Activated CD4-positive, alpha-beta memory T cell treated with anti-CD3 and anti-CD28 coated beads for 36 hours (primary cell): ENCODE measurements around the gene ANTXR2. TPM values are rescaled to one million over a fixed set of nuclear protein-coding genes. Genes with fewer than 3 reads are reported as not detected.

Experiments used
- CTCF ChIA-PET: fragments of 350-600 bp; sonication (Branson Sonifier 250); formaldehyde crosslinking; loops from one replicate; lab custom pipeline; 2021; ENCODE audit warnings: antibody characterized with exemption, inconsistent platforms; lab: Charles Lee
- POLR2A ChIA-PET: fragments of 350-600 bp; sonication (Branson Sonifier 250); formaldehyde crosslinking; loops from one replicate; lab custom pipeline; 2021; ENCODE audit warnings: antibody characterized with exemption; lab: Charles Lee
- DNase-seq: peaks from one replicate; pipeline ENCODE4 v3.0.0-alpha.2; 2020
- H3K27ac Mint-ChIP-seq: one replicate; pipeline ENCODE4 v1.8.0; 2021; ENCODE audit warnings: mixed read lengths
- H3K27me3 Mint-ChIP-seq: one replicate; pipeline ENCODE4 v1.8.0; 2021; ENCODE audit warnings: mixed read lengths
- H3K36me3 Mint-ChIP-seq: one replicate; pipeline ENCODE4 v1.8.0; 2021; ENCODE audit warnings: mixed read lengths
- H3K4me1 Mint-ChIP-seq: one replicate; pipeline ENCODE4 v1.8.0; 2021; ENCODE audit warnings: low read depth, mixed read lengths
- H3K4me3 Mint-ChIP-seq: one replicate; pipeline ENCODE4 v1.8.0; 2021; ENCODE audit warnings: mild to moderate bottlenecking, mixed read lengths
- H3K9me3 Mint-ChIP-seq: one replicate; pipeline ENCODE4 v1.8.0; 2021; ENCODE audit warnings: mixed read lengths
- intact Hi-C: fragments of 100-400 bp; cut with micrococcal nuclease; formaldehyde crosslinking; loops from one replicate; pipeline ENCODE4 v1.15.1; 2023
- total RNA-seq, 2 experiments: library from RNA; stranded (reverse); gene quantifications; one replicate each; pipeline ENCODE4 v1.2.3, GENCODE V29; 2021

ANTXR2 gene
- total RNA-seq, 2 experiments from 2014 or later, result 12.6 to 14.4 TPM

DNA sequence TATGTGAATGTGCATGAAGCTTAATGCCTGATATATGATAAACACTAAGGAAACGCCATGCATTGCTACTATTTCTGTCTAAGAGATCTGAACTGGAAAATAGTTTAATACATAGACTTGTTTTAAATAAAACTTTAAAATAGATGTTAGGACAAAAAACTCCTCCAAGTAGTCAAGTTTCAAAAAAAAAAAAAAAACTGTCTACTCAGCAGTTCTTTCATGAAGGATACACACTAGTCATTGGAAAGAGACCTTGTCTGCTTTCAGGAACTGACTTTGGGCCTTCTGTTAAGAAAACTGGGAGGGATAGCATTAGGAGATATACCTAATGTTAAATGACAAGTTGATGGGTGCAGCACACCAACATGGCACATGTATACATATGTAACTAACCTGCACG is 138.4 kb downstream of the ANTXR2 start:
- Mint-ChIP-seq H3K4me1 (peaks cover 2% of the 10 kb centered on the region), H3K36me3 (no peaks in the 10 kb centered on the region), H3K27ac (no peak overlapping the region), H3K27me3 (no peaks in the 10 kb centered on the region), H3K9me3 (no peaks in the 10 kb centered on the region), H3K4me3 (no peak overlapping the region)
- ChIA-PET POLR2A (no interaction called here), CTCF (interaction anchor here (0.6 kb wide), 1 partner anchor 218 kb away, joined by 4 read pairs; no protein-coding TSS in a partner anchor)
- intact Hi-C loops, result no loop called here
- DNase-seq, result no peak

DNA sequence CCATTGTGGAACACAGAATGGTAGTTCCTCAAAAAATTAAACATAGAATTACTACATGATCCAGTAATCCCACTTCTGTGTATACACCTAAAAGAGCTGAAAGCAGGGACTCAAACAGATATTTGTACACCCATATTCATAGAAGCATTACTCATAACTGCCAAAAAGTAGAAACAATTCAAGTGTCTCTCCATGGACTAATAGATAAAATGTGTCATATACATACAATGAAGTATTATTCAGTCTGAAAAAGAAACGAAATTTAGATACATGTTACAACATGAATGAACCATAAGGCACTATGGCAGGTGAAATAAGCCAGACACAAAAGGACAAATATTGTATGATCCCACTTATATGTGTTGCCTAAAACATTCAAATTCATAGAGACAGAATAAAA is 145.1 kb downstream of the ANTXR2 start:
- Mint-ChIP-seq H3K4me3 (no peak overlapping the region), H3K36me3 (no peaks in the 10 kb centered on the region), H3K9me3 (no peaks in the 10 kb centered on the region), H3K4me1 (peaks cover 4% of the 10 kb centered on the region), H3K27me3 (no peaks in the 10 kb centered on the region), H3K27ac (no peak overlapping the region)
- ChIA-PET CTCF (interaction anchor here (2.3 kb wide), 1 partner anchor 10 kb away, joined by 6 read pairs; no protein-coding TSS in a partner anchor), POLR2A (no interaction called here)
- no peak for DNase-seq
- intact Hi-C loops, result loop anchor here (10.0 kb wide), 2 partner anchors 257 to 993 kb away; partner anchors contain the start of gene PAQR3

DNA sequence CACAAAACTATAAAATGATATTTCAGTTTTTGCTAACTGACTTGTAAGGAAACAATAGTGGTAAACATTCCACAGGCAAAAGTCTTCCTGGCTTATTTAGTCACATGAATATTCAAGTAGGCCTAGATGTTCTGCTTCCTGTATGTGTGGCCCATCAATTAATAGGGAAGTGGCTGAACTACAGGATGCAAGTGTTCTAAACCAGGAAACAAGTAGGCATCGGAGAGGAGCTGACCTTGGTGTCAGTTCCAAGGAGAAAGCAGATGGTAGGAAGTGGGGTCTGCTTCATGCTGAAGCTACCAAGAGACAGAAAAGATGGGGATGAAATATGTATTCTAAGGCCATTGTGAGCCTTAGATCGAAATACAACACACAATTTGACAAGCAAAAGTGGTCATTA is 149.7 kb downstream of the ANTXR2 start:
- Mint-ChIP-seq H3K9me3 (no peaks in the 10 kb centered on the region), H3K4me1 (peaks cover 11% of the 10 kb centered on the region), H3K36me3 (no peaks in the 10 kb centered on the region), H3K27ac (no peak overlapping the region), H3K27me3 (no peaks in the 10 kb centered on the region), H3K4me3 (no peak overlapping the region)
- ChIA-PET CTCF (no interaction called here), POLR2A (interaction anchor here (0.6 kb wide), 1 partner anchor 289 kb away, joined by 6 read pairs; no protein-coding TSS in a partner anchor)
- intact Hi-C loops, result loop anchor here (5.0 to 10.0 kb wide), 3 partner anchors 91 to 988 kb away; partner anchors contain the start of gene PAQR3
- DNase-seq, result no peak

DNA sequence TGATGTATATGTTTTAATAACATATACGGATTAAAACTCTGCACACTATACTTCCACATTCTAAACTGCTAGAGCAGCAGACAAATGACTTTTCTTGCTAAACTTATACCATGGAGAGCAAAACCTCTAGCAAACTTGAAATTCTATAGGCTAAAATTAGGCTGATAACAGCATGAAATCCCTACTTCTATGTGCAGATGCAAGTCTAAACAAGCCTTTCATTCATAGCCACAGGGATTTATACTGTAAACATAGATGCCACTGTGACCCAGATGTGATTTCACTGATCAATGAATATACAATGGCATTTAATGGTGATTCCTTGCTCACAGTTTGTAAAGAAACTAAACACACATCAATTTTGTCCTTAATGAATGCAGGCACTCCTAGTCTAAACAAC is 151.0 kb downstream of the ANTXR2 start:
- no peaks in the 10 kb centered on the region for H3K9me3 Mint-ChIP-seq
- CTCF ChIA-PET, result no interaction called here

DNA sequence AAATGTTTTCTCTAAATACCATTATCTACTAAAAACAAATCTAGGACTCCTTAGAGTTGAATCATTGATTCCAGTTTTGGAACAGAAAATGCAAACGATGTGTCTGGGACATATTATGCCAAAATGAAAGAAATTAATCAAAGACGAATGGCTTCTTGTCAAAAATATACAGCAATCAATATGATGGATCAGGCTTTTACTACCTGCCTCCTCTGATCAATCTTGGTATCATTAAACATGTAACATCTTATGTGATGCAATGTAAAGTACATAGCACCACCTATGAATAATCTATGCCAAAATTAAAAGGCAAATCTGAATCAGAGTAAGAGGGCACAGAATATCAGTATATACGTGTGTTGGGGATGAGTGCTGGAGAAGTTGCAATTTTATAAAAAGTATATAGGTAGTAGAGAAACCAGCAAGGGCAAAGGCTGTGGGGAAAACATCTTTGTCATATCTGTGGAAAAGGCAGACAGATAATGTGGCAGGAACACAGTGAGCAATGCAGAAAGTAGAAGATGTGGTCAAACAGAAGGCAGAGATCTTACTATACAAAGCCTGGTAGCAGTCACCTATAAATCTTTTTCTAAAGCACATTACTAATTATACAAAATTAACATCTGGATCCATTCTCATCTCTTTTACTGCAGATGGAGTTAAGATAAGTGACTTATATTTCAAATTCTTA is 152.7 kb downstream of the ANTXR2 start:
- ChIA-PET POLR2A (no interaction called here), CTCF (no interaction called here)
- H3K4me1 Mint-ChIP-seq, result peaks cover 11% of the 10 kb centered on the region
- H3K4me3 Mint-ChIP-seq, result no peak overlapping the region
- intact Hi-C loops, result loop anchor here (2.0 to 10.0 kb wide), 5 partner anchors 86 to 986 kb away; partner anchors contain the start of gene PAQR3
- no peak overlapping the region for H3K27ac Mint-ChIP-seq
- no peak for DNase-seq
- no peaks in the 10 kb centered on the region for H3K36me3 Mint-ChIP-seq
- H3K27me3 Mint-ChIP-seq, result no peaks in the 10 kb centered on the region
- H3K9me3 Mint-ChIP-seq, result no peaks in the 10 kb centered on the region

More for the DNA sequence above, 151.0 kb downstream of the ANTXR2 start:
- no peak overlapping the region for H3K27ac Mint-ChIP-seq
- no peak for DNase-seq
- H3K27me3 Mint-ChIP-seq, result no peaks in the 10 kb centered on the region
- intact Hi-C loops, result loop anchor here (5.0 to 10.0 kb wide), 3 partner anchors 90 to 987 kb away; partner anchors contain the start of gene PAQR3
- H3K4me1 Mint-ChIP-seq, result peaks cover 11% of the 10 kb centered on the region
- H3K4me3 Mint-ChIP-seq, result no peak overlapping the region
- POLR2A ChIA-PET, result no interaction called here
- H3K36me3 Mint-ChIP-seq, result no peaks in the 10 kb centered on the region

DNA sequence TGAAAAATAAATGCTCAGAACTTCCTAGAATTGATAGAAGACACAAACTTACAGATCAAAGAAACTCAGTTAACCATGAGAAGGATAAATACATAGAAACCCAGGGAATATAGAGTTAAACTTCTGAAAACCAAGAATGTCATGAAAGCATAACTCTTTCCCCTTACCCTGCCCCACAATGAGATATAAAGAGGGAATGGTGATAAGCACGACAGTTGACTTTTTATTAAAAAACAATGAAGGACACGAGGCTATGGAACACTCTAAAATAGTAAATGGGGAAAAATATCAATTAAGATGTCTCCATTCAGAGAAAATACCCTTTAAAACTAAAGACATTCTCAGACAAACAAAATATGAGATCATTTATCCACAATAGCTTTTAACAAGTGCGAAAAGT is 154.7 kb downstream of the ANTXR2 start:
- POLR2A ChIA-PET, result interaction anchor here (0.9 kb wide), 1 partner anchor 155 kb away, joined by 3 read pairs; the partner anchor contains the start of gene ANTXR2
- CTCF ChIA-PET, result interaction anchor here (0.9 to 1.8 kb wide), 11 partner anchors 8 to 297 kb away, joined by 3 to 11 read pairs (median 5); partner anchors contain the start of gene ANTXR2
- no peaks in the 10 kb centered on the region for H3K9me3 Mint-ChIP-seq
- no peak for DNase-seq
- no peak overlapping the region for H3K27ac Mint-ChIP-seq
- H3K4me3 Mint-ChIP-seq, result no peak overlapping the region
- peaks cover 20% of the 10 kb centered on the region for H3K4me1 Mint-ChIP-seq
- intact Hi-C loops, result loop anchor here (5.0 kb wide), 1 partner anchor 284 kb away; no protein-coding TSS in a partner anchor
- H3K36me3 Mint-ChIP-seq, result no peaks in the 10 kb centered on the region
- H3K27me3 Mint-ChIP-seq, result no peaks in the 10 kb centered on the region

DNA sequence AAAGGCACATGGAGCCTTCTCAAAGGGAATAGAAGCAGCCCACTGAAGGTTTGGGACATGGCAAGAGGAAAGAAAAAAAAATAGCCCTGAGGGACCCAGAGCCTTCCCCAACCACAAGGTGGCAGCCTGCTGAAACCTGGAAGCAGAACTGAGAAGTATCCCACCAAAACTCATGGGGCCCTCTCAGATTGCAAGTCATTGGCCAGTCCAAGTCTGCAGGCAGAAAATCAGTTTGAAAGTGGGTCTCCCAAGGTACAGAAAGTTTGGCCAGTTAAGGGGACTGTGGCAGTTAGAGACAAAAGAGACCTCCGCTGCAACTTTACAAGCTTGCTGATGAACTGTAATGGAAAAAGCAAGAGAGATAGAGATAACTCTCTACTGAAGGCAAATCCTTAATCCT is 155.8 kb downstream of the ANTXR2 start:
- H3K27ac Mint-ChIP-seq, result no peak overlapping the region
- peaks cover 20% of the 10 kb centered on the region for H3K4me1 Mint-ChIP-seq
- H3K27me3 Mint-ChIP-seq, result no peaks in the 10 kb centered on the region
- H3K36me3 Mint-ChIP-seq, result no peaks in the 10 kb centered on the region
- no peak overlapping the region for H3K4me3 Mint-ChIP-seq
- no peaks in the 10 kb centered on the region for H3K9me3 Mint-ChIP-seq
- DNase-seq, result peak; percentile 65
- ChIA-PET CTCF (interaction anchor here (0.6 to 1.8 kb wide), 24 partner anchors 9 to 635 kb away, joined by 3 to 12 read pairs (median 4); partner anchors contain the start of gene ANTXR2), POLR2A (interaction anchor here (0.9 kb wide), 1 partner anchor 156 kb away, joined by 3 read pairs; the partner anchor contains the start of gene ANTXR2)
- intact Hi-C loops, result loop anchor here (1.0 to 5.0 kb wide), 4 partner anchors 142 to 298 kb away; no protein-coding TSS in a partner anchor

DNA sequence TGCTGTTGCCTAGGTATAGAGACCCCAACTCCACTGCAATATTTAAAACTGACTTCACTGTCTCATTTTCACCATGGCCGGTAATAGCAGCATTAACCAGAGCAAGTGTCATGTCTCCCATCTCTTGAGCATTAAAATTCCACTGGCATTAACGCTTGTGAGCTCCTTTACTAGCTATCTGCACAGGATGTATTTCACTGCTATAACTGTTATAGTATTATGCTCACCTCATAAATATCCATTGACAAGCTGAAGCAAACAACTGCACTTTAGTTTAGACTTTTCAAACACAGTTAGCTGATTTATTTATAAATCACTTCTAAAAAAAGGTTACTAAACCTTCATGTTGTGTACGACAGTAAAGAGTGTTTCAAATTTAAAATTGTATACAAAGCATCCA is 157.8 kb downstream of the ANTXR2 start:
- Mint-ChIP-seq H3K27ac (no peak overlapping the region), H3K27me3 (no peaks in the 10 kb centered on the region), H3K4me3 (no peak overlapping the region), H3K9me3 (no peaks in the 10 kb centered on the region), H3K36me3 (no peaks in the 10 kb centered on the region), H3K4me1 (peaks cover 15% of the 10 kb centered on the region)
- DNase-seq, result no peak
- intact Hi-C loops, result loop anchor here (5.0 kb wide), 1 partner anchor 287 kb away; no protein-coding TSS in a partner anchor
- POLR2A ChIA-PET, result no interaction called here
- CTCF ChIA-PET, result no interaction called here

DNA sequence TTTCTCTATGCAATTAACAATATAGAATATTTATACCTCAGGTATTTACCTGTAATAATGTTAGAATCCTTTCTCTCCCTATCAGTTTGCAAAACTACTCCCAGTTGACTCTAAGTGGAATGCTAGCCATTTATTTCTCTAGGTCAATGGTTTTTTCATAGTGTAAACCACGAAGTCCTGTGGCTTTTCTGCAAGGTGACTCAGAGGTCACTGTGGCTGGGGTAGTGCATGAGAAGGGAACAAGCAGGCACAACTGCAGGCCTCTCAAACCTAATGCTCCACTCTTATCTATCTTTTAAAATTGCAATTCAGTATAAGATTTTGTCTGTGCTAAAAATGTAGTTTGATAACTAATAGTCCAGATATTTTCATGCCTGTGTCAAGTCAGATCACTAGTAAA is 159.4 kb downstream of the ANTXR2 start:
- Mint-ChIP-seq H3K9me3 (no peaks in the 10 kb centered on the region), H3K27ac (no peak overlapping the region), H3K36me3 (no peaks in the 10 kb centered on the region), H3K4me3 (no peak overlapping the region), H3K4me1 (peaks cover 12% of the 10 kb centered on the region), H3K27me3 (no peaks in the 10 kb centered on the region)
- intact Hi-C loops, result no loop called here
- ChIA-PET CTCF (interaction anchor here (0.6 to 0.7 kb wide), 2 partner anchors 13 to 302 kb away, joined by 3 to 4 read pairs; no protein-coding TSS in a partner anchor), POLR2A (no interaction called here)
- DNase-seq, result peak; percentile 17

DNA sequence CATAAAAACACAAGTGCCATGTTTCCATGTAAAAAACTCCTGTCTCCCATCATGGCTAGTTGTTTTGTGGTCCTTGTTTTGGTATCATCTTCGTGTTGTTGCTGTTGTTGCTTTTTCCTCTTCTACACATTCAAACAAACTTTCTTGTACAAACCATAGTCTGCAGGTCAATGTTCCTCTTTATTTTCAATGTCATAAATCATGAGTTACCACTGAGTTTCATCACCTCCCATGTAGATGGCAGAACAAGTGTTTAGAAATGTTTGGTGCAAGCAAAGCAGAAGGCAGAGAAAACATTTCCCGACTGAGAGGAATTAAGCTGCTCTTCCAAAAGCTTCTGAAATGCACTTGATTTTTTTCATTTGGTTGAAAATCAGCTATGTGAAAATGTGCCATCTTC is 166.0 kb downstream of the ANTXR2 start:
- no peaks in the 10 kb centered on the region for H3K27me3 Mint-ChIP-seq
- peaks cover 21% of the 10 kb centered on the region for H3K36me3 Mint-ChIP-seq
- intact Hi-C loops, result no loop called here
- H3K27ac Mint-ChIP-seq, result no peak overlapping the region
- DNase-seq, result no peak
- H3K9me3 Mint-ChIP-seq, result no peaks in the 10 kb centered on the region
- ChIA-PET CTCF (no interaction called here), POLR2A (no interaction called here)
- H3K4me1 Mint-ChIP-seq, result peaks cover 2% of the 10 kb centered on the region
- no peak overlapping the region for H3K4me3 Mint-ChIP-seq

DNA sequence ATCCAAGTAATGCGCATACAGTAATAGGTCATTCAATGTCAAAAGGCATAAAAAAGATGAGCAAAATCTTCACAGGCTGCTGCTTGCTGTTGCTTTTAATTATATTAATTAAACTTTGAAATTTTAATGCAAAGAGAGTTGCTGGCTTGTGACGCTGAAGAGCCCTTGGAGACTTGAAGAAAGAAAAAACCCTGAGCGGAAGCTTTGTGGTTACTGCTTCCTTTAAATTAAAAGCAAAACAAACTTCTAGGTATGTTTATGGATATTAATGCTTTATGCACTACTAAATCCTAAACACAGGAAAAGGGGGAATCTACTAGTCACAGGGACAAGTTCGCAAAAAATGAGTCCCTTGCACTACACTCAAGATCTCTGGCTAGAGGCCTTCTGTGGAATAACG is 166.7 kb downstream of the ANTXR2 start:
- intact Hi-C loops, result no loop called here
- Mint-ChIP-seq H3K27me3 (no peaks in the 10 kb centered on the region), H3K9me3 (no peaks in the 10 kb centered on the region), H3K4me1 (peaks cover 2% of the 10 kb centered on the region), H3K36me3 (peaks cover 21% of the 10 kb centered on the region), H3K4me3 (no peak overlapping the region), H3K27ac (no peak overlapping the region)
- CTCF ChIA-PET, result no interaction called here
- POLR2A ChIA-PET, result no interaction called here
- DNase-seq, result no peak

DNA sequence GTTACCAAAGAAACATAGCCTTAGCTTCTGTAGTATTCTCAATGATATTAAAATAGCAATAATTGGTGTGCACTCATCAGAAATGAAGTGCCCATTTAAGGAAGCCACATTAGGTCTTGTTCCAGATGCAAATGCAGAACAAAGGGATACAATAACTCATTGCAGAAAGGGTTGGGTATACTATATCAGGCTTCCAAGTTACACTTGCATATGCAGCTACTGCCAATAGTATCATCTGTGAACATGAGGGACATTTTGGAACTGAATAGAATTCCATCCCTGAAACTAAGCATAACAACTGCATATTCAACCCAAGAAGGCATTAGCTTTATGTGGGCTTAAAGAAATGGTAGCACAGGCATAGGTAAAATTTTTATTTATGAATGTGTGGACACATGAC is 167.8 kb downstream of the ANTXR2 start:
- no peaks in the 10 kb centered on the region for H3K27me3 Mint-ChIP-seq
- H3K4me3 Mint-ChIP-seq, result no peak overlapping the region
- ChIA-PET POLR2A (no interaction called here), CTCF (no interaction called here)
- intact Hi-C loops, result no loop called here
- no peak for DNase-seq
- H3K9me3 Mint-ChIP-seq, result no peaks in the 10 kb centered on the region
- no peak overlapping the region for H3K27ac Mint-ChIP-seq
- peaks cover 2% of the 10 kb centered on the region for H3K4me1 Mint-ChIP-seq
- H3K36me3 Mint-ChIP-seq, result peaks cover 23% of the 10 kb centered on the region
